Inferior parietal cortex (tissue), 1 donor: Measurements from ENCODE around the gene ASCL1.

ENCODE experiments used
- DNase-seq: peaks from one replicate; pipeline ENCODE4 v3.0.0-alpha.2; 2016; ENCODE audit errors: extremely low spot score

The ASCL1 gene

GRCh38 chr12:102951841-102952240 lies 5.6 kb upstream of the ASCL1 start:
- DNase-seq = no peak

DNA sequence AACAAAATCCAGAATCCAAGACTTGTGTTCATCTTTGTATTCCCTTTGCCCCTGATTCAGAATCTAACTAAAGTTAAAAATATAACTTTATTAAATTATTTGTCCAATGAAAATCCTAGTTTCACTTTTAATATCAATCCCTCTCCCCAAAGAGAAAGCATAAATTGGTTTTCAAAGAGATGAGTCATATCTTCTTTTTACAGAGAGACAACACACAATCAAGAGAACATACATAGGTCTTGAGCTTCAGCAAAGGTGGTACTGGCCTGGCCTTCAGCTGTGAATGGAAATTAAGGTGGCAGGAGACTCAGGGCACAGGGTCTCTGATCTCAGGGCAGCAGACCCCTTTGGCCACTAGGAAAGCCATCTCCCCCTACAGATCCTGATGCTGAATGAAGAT lies 4.3 kb upstream of the ASCL1 start:
- DNase-seq = no peak

- DNase-seq = no peak
Measured at GRCh38 chr12:102954134-102954533, 3.3 kb upstream of the ASCL1 start.

DNA sequence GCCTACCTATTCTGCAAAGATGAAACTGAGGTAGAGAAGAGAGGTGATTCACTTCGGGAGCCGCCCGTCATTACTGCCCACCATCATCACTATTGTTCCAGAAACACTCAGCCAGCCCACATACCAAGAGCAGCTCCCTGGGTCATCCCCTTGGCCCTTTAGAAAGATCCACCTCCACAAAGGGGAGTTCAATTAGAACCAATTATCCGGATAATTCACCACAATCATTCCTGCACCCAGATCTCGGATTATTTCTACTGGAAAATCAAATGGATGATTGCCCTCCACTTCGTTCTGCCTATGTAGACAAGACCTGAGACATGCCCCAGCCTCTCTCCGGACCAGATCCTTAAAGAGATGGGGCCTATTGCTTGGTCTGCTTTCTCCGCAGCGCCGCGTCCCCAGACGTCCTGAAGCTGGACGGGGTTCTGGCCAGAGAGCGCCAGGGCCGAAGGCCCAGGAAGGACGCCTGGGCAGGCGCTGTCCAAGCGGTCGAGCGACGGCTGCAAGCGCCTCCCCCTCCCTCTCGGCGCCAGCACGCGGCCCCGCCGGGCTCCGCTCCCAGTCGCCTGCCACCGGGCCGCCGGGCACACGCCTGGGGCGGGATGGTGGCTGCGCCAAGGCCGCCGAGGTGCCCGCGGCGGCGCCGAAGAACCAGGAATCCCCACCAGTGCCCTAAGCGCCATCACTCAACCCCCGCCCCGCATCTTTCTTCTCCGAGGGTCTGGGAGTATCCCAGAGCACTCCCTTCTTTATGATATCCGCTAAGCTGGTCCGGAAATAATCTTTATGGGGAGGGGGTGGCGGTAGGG lies 1.3 kb upstream of the ASCL1 start:
- DNase-seq = no peak

- no peak for DNase-seq
Measured at GRCh38 chr12:102956738-102957327, 641 bp upstream of the ASCL1 start.

DNA sequence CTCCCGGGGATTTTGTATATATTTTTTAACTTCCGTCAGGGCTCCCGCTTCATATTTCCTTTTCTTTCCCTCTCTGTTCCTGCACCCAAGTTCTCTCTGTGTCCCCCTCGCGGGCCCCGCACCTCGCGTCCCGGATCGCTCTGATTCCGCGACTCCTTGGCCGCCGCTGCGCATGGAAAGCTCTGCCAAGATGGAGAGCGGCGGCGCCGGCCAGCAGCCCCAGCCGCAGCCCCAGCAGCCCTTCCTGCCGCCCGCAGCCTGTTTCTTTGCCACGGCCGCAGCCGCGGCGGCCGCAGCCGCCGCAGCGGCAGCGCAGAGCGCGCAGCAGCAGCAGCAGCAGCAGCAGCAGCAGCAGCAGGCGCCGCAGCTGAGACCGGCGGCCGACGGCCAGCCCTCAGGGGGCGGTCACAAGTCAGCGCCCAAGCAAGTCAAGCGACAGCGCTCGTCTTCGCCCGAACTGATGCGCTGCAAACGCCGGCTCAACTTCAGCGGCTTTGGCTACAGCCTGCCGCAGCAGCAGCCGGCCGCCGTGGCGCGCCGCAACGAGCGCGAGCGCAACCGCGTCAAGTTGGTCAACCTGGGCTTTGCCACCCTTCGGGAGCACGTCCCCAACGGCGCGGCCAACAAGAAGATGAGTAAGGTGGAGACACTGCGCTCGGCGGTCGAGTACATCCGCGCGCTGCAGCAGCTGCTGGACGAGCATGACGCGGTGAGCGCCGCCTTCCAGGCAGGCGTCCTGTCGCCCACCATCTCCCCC lies 777 bp downstream of the ASCL1 start:
- peak; percentile 18 for DNase-seq

DNA sequence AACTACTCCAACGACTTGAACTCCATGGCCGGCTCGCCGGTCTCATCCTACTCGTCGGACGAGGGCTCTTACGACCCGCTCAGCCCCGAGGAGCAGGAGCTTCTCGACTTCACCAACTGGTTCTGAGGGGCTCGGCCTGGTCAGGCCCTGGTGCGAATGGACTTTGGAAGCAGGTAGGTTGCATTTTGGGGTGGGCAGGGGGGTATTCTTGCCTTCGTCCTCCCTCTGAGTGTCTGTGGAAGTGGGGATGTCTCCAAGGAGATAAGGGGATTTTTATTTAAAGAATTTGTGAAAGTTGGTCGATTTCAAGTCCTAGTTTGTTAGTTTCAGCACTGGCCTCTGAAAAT lies 1.3 kb downstream of the ASCL1 start:
- DNase-seq = no peak

DNA sequence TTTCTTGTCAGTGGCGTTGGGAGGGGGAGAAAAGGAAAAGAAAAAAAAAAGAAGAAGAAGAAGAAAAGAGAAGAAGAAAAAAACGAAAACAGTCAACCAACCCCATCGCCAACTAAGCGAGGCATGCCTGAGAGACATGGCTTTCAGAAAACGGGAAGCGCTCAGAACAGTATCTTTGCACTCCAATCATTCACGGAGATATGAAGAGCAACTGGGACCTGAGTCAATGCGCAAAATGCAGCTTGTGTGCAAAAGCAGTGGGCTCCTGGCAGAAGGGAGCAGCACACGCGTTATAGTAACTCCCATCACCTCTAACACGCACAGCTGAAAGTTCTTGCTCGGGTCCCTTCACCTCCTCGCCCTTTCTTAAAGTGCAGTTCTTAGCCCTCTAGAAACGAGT lies 1.9 kb downstream of the ASCL1 start:
- no peak for DNase-seq

GRCh38 chr12:102960766-102961465 lies 3.4 kb downstream of the ASCL1 start:
- peak; percentile 51 for DNase-seq

DNA sequence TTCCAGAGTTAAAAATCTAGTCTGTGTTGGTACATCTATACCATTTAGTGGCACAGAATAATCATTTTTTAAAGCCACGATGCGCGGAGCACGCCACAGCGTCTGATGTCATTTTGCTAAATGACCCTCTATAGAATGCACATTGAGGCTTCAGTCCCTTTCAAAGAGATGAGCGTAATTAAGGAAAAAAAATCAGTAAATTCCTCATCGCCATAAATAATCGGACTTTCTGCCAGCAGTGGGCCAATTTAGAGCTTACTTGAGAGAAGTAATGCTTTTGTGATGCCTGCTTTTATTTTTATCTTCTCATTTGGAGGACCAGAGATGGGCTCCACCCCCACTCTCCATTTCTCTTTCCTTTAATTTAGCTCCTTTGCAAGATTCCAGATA lies 4.0 kb downstream of the ASCL1 start:
- no peak for DNase-seq

DNA sequence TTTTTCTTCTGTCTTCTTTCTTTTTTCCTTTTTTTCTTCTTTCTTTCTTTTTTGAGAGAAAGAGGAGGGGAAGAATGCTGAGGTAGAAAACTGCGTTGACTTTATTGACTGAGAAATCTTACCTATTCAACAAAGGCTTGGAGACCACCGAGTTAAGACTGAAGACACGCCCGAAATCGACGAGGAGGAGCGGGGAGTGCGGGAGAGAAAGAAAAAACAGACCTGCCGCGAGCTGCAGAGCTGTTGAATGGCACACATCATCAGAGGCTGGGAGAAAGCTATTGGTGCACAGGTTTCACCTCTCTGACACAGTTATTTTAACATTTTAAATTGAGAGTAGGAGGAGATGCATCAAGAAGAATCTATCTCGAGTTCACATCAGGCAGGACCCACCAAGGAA lies 5.1 kb downstream of the ASCL1 start:
- no peak for DNase-seq

DNA sequence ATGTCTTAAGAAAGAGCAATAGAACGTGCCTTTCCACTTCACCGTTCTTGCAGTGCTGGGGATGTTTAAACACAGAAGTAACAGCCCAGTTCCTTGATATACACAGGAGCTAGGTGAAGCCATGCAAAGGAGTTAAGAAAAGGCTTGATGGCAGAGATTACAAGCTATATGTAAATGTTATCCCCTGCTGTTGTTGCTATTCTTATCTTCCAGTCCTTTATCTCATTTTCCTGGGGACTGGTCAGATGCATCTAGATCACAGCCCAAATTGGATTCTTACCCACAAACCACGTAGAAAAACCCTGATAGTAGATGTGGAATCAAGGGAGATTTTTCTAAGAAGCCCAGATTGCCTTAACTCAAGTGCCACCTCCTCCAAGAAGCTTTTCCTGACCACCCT lies 5.5 kb downstream of the ASCL1 start:
- DNase-seq = no peak

- DNase-seq = no peak
Measured at GRCh38 chr12:102963796-102964195, 6.3 kb downstream of the ASCL1 start.

- no peak for DNase-seq
Measured at GRCh38 chr12:102964872-102965271, 7.4 kb downstream of the ASCL1 start.

DNA sequence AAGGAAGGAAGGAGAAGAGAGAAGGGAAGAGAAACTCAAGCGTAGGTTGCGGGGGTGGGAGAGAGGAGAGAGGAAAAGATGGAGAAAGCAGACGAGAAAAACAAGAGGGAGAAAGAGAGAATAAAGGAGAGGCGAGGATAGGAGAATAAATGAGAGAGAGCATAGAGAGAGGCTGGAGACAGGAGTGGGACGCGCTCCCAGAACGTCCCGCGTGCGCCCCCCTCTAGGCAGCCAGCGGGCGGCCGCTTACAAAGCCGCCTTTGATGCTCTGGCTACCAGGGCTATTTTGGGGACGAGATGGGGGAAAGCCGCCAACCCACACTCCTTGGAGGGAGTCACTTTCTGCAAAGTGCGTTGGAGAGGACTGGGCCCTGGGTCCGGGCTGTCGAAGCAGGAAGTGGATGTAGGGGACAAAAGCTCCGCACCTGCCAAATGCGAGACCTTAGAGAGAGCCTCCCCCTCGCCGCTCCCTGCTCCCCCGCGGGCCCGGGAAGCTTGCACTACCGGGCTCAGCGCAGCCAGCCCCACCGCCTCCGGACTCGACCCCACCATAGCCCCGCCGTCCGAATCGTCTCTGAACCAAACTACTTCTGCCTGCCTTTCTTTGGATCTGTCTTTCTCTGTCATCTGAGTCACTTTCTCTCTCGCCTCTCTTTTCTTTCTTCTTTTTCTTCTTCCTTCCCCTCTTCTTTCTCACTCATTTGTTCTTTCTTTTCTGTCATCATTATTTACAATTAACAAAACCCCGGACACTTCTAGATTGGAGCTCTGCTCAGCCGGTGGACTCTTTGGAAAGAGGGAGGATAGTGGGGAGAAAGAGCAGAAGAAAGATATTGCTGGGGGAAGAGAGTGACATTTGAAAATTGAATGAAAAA lies 8.0 kb downstream of the ASCL1 start:
- DNase-seq = peak; percentile 32

- no peak for DNase-seq
Measured at GRCh38 chr12:102966200-102966863, 8.9 kb downstream of the ASCL1 start.

DNA sequence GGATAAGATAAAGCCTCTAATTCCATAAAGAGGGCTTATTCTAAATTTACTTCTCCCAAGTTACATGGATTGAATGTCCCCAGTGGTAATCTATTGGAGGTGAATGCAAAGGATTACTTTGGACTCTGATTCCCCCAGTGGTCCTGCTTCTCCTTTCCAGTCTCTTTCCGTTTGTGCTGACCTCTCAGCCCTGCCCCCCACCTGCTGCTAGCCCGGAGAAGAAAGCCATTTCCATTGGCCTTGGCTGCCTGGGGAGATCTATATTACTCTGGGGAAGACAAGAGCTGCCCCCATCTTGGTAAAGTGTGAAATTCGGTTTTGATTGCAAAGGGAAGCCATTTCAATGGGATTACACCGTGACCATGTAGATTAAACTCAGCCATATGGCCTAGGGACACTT lies 13.3 kb downstream of the ASCL1 start:
- DNase-seq = no peak

DNA sequence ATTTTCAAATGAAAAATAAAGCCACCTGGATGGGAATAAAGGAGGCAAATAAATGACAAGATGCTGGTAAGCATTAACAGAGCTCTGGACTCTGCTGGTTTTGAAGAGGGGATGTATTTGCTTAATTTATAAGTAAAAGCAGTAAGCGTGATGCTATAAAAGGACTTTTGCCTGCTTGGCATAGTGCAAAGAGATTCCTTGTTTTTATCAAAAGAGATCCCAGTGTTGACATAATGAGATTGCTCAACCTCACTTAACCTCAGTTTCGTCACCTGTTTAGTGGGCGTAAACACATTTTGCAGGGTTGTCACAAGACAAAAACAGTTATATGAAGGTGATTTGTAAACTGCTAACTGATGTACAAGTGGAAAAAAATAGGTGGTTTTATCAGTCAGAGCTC lies 13.8 kb downstream of the ASCL1 start:
- no peak for DNase-seq

GRCh38 chr12:102973583-102973982 lies 16.1 kb downstream of the ASCL1 start:
- DNase-seq = no peak

DNA sequence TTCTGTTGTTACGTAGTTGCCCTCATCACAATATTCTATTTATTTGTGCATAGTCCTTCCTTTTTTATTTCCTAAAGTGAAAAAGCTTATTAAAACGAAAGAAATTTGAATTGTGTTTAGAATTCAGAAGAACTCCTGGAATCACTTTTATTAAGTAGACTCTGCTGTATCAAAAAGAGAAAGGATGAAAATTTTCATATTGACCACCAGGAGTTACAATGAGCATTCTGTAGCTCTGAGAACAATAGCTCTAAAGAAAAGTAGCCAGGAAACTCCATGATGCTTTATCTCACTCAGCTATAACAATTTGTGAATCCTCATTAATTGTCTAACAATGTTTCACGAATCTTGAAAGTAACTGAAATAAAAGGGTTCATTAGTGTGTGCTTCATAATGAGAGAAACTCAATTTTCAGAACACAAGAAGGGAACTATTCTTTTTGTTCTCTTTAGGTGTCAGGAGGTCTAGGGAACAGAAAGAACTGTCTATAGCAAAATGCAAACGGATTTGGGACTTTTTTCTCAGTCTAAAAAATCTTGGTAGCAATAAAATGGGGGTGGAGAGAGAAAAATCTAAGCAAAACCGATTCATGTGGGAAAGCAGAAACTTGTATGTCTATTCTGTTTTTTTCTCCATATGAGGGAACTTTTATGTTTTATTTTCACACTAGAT lies 19.3 kb downstream of the ASCL1 start:
- DNase-seq = no peak
